Stimulated activated CD4-positive, alpha-beta T cell treated with anti-CD3 and anti-CD28 coated beads, TNF-alpha, amount 100 ng/mL, for 1 hour (primary cell): ENCODE results near the gene DAB2IP.

Source experiments
- DNase-seq, 3 donors: peaks; one replicate each; pipeline ENCODE4 v3.0.0-alpha.2; 2020; ENCODE audit warnings: low read depth in 3 of 3, low spot score in 1 of 3

Gene DAB2IP

GRCh38 chr9:121662359-121662758 is 10.9 kb downstream of the DAB2IP start:
- no peak for DNase-seq

- no peak for DNase-seq
These were observed 11.6 kb downstream of the DAB2IP start for GRCh38 chr9:121662891-121663580.

- no peak for DNase-seq
These were observed 12.2 kb downstream of the DAB2IP start for GRCh38 chr9:121663591-121663990.

- DNase-seq = no peak
These were observed 14.9 kb downstream of the DAB2IP start for GRCh38 chr9:121666294-121666693.

GRCh38 chr9:121667214-121667613 is 15.8 kb downstream of the DAB2IP start:
- no peak for DNase-seq

GRCh38 chr9:121667890-121668289 is 16.5 kb downstream of the DAB2IP start:
- DNase-seq = no peak

- DNase-seq = no peak
These were observed 19.0 kb downstream of the DAB2IP start for GRCh38 chr9:121670431-121670830.

- DNase-seq = no peak
These were observed 20.2 kb downstream of the DAB2IP start for GRCh38 chr9:121671612-121672155.

GRCh38 chr9:121672213-121672612 is 20.8 kb downstream of the DAB2IP start:
- DNase-seq = no peak

GRCh38 chr9:121672986-121673385 is 21.6 kb downstream of the DAB2IP start:
- no peak for DNase-seq

GRCh38 chr9:121673576-121673975 is 22.1 kb downstream of the DAB2IP start:
- no peak for DNase-seq

- DNase-seq = no peak
These were observed 22.6 kb downstream of the DAB2IP start for GRCh38 chr9:121674017-121674416.

GRCh38 chr9:121674952-121675351 is 23.5 kb downstream of the DAB2IP start:
- no peak for DNase-seq

- no peak for DNase-seq
These were observed 23.9 kb downstream of the DAB2IP start for GRCh38 chr9:121675381-121675780.

GRCh38 chr9:121675969-121676822 is 24.8 kb downstream of the DAB2IP start:
- no peak for DNase-seq

- DNase-seq = no peak
These were observed 25.5 kb downstream of the DAB2IP start for GRCh38 chr9:121676926-121677325.

GRCh38 chr9:121678501-121679022 is 27.1 kb downstream of the DAB2IP start:
- no peak for DNase-seq

- DNase-seq = no peak
These were observed 28.6 kb downstream of the DAB2IP start for GRCh38 chr9:121679901-121680635.

GRCh38 chr9:121681404-121681803 is 30.0 kb downstream of the DAB2IP start:
- no peak for DNase-seq

GRCh38 chr9:121682201-121682600 is 30.8 kb downstream of the DAB2IP start:
- no peak for DNase-seq

- DNase-seq = no peak
These were observed 31.6 kb downstream of the DAB2IP start for GRCh38 chr9:121682926-121683515.
